RWPE2 (cell line): ENCODE results near the gene NTPCR.

Experiments used
- ATAC-seq: fragments of 200-7000 bp; cut with Tn5 transposase; 3 replicates; pipeline ENCODE4 v1.9.1; 2021; ENCODE audit warnings: low read depth
- DNase-seq: peaks from one replicate; pipeline ENCODE4 v3.0.0-alpha.2; 2020; ENCODE audit warnings: low spot score
- H3K27ac ChIP-seq: fragments of 450-650 bp; 2 replicates; pipeline ENCODE4 v1.5.1; 2017; ENCODE audit warnings: mild to moderate bottlenecking; ENCODE audit not compliant: poor library complexity, severe bottlenecking
- H3K27me3 ChIP-seq: fragments of 250-450 bp; sonication (Bioruptor Pico); 2 replicates; pipeline ENCODE4 v1.5.1; 2021; ENCODE audit warnings: mild to moderate bottlenecking, moderate library complexity; ENCODE audit not compliant: insufficient read depth, poor library complexity, severe bottlenecking
- H3K36me3 ChIP-seq: fragments of 250-450 bp; sonication (Bioruptor Pico); 2 replicates; pipeline ENCODE4 v1.5.1; 2020; ENCODE audit warnings: low read depth, mild to moderate bottlenecking, moderate library complexity
- H3K4me1 ChIP-seq: fragments of 250-450 bp; sonication (Bioruptor Pico); 2 replicates; pipeline ENCODE4 v1.5.1; 2021; ENCODE audit warnings: mild to moderate bottlenecking, moderate library complexity; ENCODE audit not compliant: insufficient read depth, poor library complexity, severe bottlenecking
- H3K4me3 ChIP-seq: fragments of 250-450 bp; sonication (Bioruptor Pico); 2 replicates; pipeline ENCODE4 v1.5.1; 2021; ENCODE audit warnings: mild to moderate bottlenecking, moderate library complexity; ENCODE audit not compliant: severe bottlenecking
- H3K9me3 ChIP-seq: fragments of 250-450 bp; sonication (Bioruptor Pico); 2 replicates; pipeline ENCODE4 v1.5.1; 2021; ENCODE audit warnings: mild to moderate bottlenecking, moderate library complexity; ENCODE audit not compliant: severe bottlenecking
- CTCF ChIP-seq: fragments of 450-650 bp; IDR thresholded peaks from one replicate; pipeline ENCODE4 v1.5.1; 2017; ENCODE audit warnings: mild to moderate bottlenecking, moderate library complexity; ENCODE audit not compliant: poor library complexity, severe bottlenecking

The NTPCR gene

GRCh38 chr1:233022246-233022645 lies 71.8 kb downstream of the NTPCR start:
- no peak overlapping the region for H3K4me3 ChIP-seq
- TF ChIP-seq CTCF, result no peak
- ATAC-seq, result no peak
- no peak overlapping the region for H3K27ac ChIP-seq
- H3K36me3 ChIP-seq, result peaks cover 5% of the 10 kb centered on the region; the same call in 1 of the 2 replicates
- no peaks in the 10 kb centered on the region for H3K9me3 ChIP-seq
- H3K4me1 ChIP-seq, result peaks cover 12% of the 10 kb centered on the region
- H3K27me3 ChIP-seq, result no peaks in the 10 kb centered on the region
- DNase-seq, result no peak

GRCh38 chr1:233024199-233024598 lies 73.8 kb downstream of the NTPCR start:
- H3K9me3 ChIP-seq, result no peaks in the 10 kb centered on the region
- no peak overlapping the region for H3K27ac ChIP-seq
- ATAC-seq (no peak), DNase-seq (no peak)
- no peaks in the 10 kb centered on the region for H3K27me3 ChIP-seq
- TF ChIP-seq CTCF, result no peak
- no peak overlapping the region for H3K4me3 ChIP-seq
- H3K36me3 ChIP-seq, result peaks cover 5% of the 10 kb centered on the region; the same call in 1 of the 2 replicates
- H3K4me1 ChIP-seq, result peaks cover 12% of the 10 kb centered on the region

GRCh38 chr1:233025157-233025556 lies 74.7 kb downstream of the NTPCR start:
- no peak overlapping the region for H3K4me3 ChIP-seq
- no peak for ATAC-seq
- peaks cover 12% of the 10 kb centered on the region for H3K4me1 ChIP-seq
- H3K27me3 ChIP-seq, result no peaks in the 10 kb centered on the region
- peak overlapping the region; percentile 27 for H3K27ac ChIP-seq
- no peaks in the 10 kb centered on the region for H3K9me3 ChIP-seq
- peak; percentile 24 for TF ChIP-seq CTCF
- no peak for DNase-seq
- H3K36me3 ChIP-seq, result peaks cover 5% of the 10 kb centered on the region; the same call in 1 of the 2 replicates

- ATAC-seq (peak; percentile 76), DNase-seq (no peak)
- Histone ChIP-seq H3K4me3 (no peak overlapping the region), H3K27ac (peak overlapping the region; percentile 27), H3K36me3 (peaks cover 5% of the 10 kb centered on the region; the same call in 1 of the 2 replicates), H3K4me1 (peaks cover 12% of the 10 kb centered on the region), H3K27me3 (no peaks in the 10 kb centered on the region), H3K9me3 (no peaks in the 10 kb centered on the region)
- peak; percentile 9 for TF ChIP-seq CTCF
Observed at GRCh38 chr1:233025567-233025966, 75.2 kb downstream of the NTPCR start.

GRCh38 chr1:233027046-233027445 lies 76.6 kb downstream of the NTPCR start:
- no peaks in the 10 kb centered on the region for H3K9me3 ChIP-seq
- H3K27ac ChIP-seq, result no peak overlapping the region
- TF ChIP-seq CTCF, result no peak
- H3K4me3 ChIP-seq, result no peak overlapping the region
- no peaks in the 10 kb centered on the region for H3K27me3 ChIP-seq
- peaks cover 5% of the 10 kb centered on the region; the same call in 1 of the 2 replicates for H3K36me3 ChIP-seq
- DNase-seq (no peak), ATAC-seq (no peak)
- peaks cover 12% of the 10 kb centered on the region for H3K4me1 ChIP-seq
